Measurements from ENCODE around the gene CFD.
"Not testable (repeated sequence)": the region's sequence is repeated elsewhere in the genome, so short reads cannot be mapped to it uniquely, and the experiment has no call there.

The CFD gene

GRCh38 chr19:858868-859843 lies at the start of gene CFD:
TSS of gene CFD (plus strand) at chr19:859664. CDS start at chr19:859690, 26 bp downstream.
- DNase-seq, result no peak

- no peak for DNase-seq
Measured at GRCh38 chr19:810077-810855, 49.2 kb upstream of the CFD start.

- no peak for DNase-seq
Measured at GRCh38 chr19:810883-811489, 48.5 kb upstream of the CFD start.

GRCh38 chr19:811506-812048 lies 47.9 kb upstream of the CFD start:
- DNase-seq, result no peak

GRCh38 chr19:812049-812746 lies 47.3 kb upstream of the CFD start:
- DNase-seq, result no peak

GRCh38 chr19:812747-813218 lies 46.7 kb upstream of the CFD start:
- no peak for DNase-seq

- DNase-seq, result no peak
Measured at GRCh38 chr19:813219-814151, 46.0 kb upstream of the CFD start.

- DNase-seq, result no peak
Measured at GRCh38 chr19:814152-815078, 45.0 kb upstream of the CFD start.

- DNase-seq, result no peak
Measured at GRCh38 chr19:815079-815774, 44.2 kb upstream of the CFD start.

GRCh38 chr19:815775-816499 lies 43.5 kb upstream of the CFD start:
- DNase-seq, result no peak

GRCh38 chr19:816500-816857 lies 43.0 kb upstream of the CFD start:
- no peak for DNase-seq

- not testable (repeated sequence) for DNase-seq
Measured at GRCh38 chr19:820212-820611, 39.3 kb upstream of the CFD start.

- DNase-seq, result no peak
Measured at GRCh38 chr19:821231-821824, 38.1 kb upstream of the CFD start.

GRCh38 chr19:821825-822503 lies 37.5 kb upstream of the CFD start, which contains the start of gene PLPPR3:
TSS of gene PLPPR3 (minus strand) at chr19:821955. CDS start at chr19:821559, 396 bp downstream.
- no peak for DNase-seq

GRCh38 chr19:823565-824121 lies 35.8 kb upstream of the CFD start:
- DNase-seq, result no peak

- DNase-seq, result no peak
Measured at GRCh38 chr19:824885-825284, 34.6 kb upstream of the CFD start.

Measured in NCI-H2081 (cell line).